GM19023 (cell line): ENCODE data around the gene CYGB.

Experiments
- ATAC-seq: cut with Tn5 transposase; IDR thresholded peaks from one replicate; pipeline ENCODE4 v1.9.1; 2021; ENCODE audit warnings: mild to moderate bottlenecking, moderate library complexity; ENCODE audit not compliant: unreplicated experiment

Gene CYGB

DNA sequence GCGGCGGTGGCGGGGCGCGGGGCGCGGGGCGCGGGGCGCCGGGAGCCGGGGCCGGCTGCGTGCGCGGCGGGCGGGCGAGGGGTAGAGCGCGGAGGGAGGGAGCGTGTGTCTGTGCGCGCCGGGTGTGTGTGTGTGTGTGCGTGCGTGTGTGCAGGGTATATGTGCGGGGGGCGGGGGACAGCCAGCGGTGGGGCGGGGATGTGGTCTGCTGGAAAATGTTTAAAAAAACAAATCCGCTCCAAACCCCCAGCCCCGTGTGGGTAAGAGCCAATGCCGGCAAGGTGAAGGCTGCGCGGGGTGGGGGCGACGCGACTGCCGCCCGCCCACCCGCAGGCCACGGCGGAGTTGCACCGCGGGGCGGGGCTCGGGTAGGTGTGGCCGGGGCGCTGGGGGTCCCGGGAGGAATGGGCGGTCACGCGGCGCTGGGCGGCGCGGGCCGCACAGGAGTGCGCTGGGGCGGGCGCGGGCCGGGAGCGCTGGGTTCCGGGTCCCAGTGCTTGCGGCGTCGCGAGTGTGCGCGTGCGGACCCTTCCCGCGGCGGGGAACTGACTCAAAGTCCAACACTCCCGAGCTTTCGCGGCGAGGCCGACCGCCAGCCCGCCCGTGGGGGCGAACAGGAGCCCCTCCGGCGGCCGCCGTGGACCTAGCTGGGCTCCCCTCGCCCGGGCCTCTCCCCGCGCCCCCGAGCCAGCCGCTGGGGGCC, at the start of gene CYGB:
TSS of gene CYGB (minus strand) at position 132 of the 703 bp plus-strand sequence. CDS start 167 bp downstream, outside the sequence.
- no peak for ATAC-seq

DNA sequence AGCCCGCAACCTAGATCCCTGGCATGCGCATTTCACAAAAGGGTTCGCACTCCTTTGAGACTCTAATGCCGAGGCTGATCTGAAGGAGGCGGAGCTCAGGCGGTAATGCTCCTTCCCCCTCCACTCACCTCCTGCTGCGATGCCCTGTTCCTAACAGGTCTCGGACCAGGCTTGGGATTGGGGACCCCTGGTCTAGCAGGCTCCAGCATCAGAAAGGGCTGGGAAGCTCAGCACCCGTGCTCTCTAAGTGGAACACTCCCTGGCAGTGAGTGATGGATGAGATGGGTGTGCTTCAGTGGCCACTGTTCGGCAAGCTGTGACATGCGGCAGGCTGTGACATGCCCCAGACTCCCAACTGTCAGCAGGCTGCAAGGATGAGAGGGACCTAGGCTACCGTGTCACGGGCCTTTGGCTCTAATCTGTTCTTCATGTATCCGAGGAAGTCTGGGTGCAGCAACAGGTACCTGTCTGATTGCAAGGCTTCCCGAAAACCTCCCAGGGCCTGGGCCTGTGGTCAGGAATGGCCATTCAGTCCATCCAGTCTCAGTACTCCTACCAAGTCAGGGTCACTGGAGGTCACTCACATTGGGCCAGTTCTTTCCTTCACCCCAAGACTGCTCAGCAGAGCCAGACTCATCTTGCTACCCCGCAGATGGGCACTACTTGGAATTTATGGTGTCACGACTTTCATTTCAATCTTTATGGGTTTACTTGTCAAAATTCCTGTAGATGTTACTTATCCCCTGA, 49.4 kb upstream of the CYGB start:
- no peak for ATAC-seq

DNA sequence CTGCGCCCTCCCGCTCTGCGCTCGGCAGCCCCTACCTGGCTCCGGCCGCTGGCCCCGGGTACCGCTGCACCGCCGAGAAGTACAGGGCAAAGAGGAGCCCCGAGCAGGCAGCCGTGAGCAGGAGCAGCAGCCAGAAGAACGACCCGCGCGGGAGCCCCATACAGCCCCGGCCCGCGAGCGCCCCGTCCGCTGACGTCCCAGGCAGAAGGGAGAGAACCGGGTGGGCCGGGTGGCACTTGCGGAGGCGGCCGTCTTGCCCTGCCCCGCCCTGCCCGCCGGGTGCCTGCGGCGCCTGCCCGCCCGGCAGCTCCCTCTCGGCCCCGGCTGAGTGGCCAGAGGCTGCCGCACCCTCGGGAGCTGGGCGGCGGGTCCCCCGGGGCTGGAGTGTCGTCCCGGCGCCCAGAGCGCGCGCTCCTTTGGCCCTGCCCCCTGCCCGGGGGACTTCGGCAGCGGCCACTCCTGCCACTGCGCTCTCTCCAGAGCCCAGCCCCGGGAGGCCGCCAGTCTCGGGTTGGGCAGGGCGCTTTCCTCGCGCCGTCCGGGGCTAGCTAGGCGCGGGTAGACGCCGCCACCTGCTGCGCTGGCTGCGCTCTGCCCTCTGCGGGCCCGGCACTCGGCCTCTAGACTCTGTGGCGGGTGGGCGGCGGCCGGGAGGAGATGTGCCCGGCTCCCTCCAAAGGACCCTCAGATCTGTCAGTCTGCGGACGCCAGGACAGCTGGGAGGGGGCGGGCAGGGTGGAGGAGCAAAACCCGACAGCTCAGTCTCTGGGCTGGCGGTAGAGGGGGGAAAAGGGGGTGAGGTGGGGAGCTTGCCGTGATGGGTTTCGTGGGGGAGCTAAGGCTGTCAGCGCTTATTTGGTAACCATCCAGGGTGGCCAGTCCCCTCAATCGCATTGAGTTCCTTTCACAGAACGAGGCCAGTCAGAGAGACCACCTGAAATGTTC, 48.4 kb upstream of the CYGB start, which contains the start of gene ST6GALNAC2:
TSS of gene ST6GALNAC2 (minus strand) at position 212 of the 945 bp plus-strand sequence. CDS start at position 160, 52 bp downstream.
- ATAC-seq: no peak

DNA sequence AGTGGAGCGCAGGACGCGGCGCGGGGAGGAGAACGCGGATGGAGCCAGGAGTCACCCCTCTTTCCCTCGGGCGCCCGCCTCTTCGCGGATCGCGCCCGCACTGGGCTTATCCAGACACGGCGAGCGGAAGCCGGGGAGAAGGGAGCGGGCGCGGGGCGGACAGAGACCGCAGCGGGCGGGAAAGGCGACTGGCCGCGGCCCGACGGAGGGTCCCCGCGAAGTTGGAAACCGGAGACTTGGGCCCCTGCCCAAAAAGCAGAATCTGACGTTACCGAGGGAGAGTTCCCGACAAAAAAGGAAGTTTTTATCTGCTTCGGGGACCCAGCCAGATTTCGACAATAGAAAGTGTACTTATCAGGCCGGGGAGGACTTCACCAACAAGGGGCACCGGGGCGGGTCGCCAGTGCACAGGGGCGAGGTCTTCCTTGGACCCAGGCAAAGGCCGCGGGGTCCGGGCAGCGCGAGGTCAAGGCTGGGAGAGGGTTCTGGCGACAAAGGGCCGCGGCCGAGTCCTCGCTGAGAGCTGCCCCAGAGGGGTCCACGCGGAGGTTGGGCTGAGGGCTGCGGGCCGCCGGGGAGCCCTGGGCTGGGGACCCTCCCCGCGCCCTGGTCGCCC, 47.6 kb upstream of the CYGB start:
- no peak for ATAC-seq

DNA sequence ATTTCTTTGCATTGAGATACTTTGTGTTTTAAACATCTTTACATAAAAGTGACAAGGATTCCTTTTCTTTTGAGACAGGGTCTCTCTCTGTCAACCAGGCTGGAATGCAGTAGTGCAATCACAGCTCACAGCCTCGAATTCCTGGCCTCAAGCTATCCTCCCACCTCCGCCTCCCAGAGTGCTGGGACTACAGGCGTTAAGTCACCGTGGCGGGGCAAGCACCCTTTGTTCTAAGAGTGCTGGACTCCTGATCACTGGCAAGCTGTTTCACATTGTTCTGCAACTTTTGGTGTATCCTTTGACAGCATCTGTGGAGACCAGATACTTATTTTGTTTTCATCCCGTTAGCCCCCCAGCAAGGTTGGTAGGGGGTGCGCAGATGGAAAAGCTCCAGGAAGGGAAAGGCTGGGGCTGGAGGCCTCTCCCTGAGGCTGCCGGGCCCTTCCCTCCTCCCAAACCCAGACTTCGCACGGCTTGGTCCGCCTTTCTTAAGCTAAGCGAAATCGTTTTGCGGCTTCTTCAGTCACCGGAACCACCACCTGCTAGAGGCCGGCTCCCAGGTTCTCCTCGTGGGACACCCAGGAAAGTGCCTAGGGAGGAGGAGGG, 47.0 kb upstream of the CYGB start:
- ATAC-seq: no peak

DNA sequence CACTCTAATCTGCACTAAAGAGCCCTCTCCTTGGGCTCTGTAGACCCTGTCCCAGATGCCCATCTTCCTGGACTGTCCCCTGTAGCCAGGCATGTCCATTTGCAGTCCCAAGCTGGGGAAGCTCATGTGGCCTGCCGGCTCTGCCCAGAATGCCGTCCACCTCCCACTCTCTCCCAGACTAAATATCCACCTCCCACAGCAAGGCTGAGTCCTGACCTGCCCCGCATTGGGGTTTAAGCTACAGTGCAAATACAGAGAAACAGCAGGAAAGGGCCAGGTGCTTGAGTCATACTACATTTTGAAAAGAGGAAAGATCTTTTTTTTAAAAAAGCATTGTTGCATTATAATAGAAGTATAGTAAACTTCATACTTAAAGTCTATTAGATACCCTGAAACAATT, 45.2 kb upstream of the CYGB start:
- ATAC-seq: no peak

DNA sequence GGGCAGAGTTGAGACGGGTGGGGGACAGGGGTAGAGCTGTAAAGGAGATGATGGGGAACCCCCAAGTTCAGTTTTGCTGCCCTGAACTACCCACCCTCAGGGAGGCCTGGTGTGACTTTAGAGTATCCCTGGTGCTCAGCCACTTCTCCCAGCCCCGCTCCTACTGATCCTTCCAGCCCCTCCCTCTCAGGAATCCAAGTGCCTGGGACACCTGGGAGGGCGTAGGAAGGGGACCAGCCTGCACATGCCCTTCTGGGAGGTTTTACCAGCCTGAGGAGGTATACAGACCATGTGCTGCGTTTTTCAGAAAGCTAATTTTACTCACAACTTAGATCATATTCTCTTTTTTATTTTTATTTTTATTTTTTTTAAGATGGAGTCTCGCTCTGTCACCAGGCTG, 44.0 kb upstream of the CYGB start:
- no peak for ATAC-seq

DNA sequence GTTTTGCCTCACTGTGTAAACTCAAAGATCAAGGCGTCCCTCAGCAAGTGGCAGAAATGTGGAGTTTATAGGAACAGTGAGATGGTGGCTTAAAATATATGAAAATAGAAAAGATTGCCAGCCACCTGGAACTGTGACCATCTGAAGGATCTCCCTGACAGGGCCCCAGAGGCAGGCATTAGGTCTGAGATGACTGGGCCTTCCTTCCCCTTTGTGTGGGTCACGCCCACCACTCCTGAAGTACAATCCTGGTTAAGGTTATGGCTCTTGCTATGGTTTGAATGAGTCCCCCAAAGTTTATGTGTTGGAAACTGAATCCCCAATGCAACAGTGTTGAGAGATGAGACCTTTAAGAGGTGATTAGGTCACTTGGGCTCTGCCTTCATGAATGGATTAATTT, 41.8 kb upstream of the CYGB start:
- no peak for ATAC-seq

DNA sequence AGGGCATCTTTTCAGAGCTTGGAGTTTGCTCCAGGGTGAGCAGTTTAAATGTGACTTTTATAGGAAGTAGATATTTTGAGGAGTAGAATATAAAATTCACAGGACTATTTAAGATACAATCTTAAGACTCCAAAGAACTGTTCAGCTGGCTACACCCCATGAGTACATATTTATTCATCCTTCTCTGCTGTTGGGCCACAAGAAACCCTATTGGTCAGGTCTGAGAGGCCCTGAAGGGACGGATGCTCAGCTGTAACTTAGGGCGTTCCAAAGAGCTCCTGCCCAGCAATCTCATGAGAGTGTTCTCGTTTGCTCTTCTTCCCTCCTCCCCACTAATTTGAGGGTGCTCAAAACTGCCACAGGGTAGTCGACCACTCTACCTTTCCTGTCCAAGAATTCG, 40.9 kb upstream of the CYGB start:
- no peak for ATAC-seq

DNA sequence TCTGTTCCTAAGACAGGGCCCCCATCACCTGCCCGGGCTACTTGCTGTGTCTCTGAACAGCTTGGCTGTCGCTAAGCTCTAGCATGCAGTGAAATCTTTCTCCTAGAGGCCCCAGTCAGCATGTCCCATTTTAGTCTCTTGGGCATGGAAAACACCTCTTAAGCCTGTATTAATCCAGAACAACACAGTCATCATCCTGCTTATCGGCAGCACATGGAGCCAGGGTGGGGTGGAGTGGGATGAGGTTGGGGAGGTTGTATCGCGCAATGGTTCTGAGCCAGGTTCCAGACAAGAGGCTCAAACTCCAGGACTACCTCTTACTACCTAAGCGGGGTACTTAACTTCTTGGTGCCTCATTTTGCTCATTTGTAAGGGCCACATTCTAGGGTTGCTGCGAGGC, 40.4 kb upstream of the CYGB start:
- no peak for ATAC-seq

DNA sequence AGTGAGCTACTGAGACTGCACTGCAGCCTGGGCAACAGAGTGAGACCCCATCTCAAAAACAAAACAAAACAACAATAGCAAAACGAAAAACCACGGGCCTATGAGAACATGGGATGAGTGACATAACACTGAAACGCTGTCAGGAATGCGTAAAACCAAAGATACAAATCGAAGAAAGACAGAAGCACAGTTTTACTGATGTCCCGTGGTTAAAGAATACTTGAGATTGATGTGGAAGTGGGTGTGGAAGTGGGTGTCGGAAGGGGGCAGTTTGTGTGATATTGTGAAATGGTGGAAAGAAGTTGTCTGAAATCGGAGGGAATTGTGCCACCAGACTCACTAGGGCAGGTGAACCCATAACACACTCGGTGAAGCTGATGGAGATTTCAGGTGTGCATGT, 38.7 kb upstream of the CYGB start:
- no peak for ATAC-seq

DNA sequence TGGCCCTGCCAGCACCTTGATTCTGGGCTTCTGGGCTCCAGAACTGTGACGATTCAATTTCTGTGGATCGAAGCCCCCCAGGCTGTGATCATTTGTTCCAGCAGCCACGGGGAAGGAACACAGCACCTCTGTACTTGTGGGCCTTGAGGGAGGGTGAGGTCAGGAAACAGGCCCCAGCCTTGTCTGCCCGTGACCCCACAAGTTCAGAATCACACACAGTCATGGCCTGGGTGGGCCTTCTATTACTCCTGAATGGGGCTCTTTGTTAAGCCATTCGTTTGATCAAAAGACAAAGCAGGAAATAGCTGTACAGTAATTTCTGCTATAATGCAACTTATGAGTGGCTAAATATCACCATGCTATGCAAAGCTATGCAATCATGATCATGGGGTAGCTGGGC, 38.1 kb upstream of the CYGB start:
- no peak for ATAC-seq

DNA sequence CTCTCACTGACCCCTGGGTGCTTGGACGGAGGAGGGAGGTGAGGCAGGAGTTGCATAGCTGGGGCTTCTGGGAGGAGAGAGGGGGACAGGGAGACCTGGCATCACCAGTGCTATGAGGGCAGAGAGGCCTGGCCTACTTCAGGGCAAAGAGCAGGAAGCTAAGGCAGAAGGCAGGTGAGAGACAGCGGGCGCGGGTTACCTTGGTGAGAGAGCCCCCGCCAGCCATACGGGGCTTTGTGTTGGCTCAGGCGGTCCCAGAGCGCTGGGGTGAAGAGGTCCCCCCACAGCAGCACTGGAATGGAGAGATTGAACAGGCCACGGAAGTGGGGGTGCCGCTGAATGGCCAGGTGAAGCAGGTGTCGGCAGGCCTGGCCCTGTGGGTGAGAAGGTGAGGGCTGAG, 36.7 kb upstream of the CYGB start:
- no peak for ATAC-seq

DNA sequence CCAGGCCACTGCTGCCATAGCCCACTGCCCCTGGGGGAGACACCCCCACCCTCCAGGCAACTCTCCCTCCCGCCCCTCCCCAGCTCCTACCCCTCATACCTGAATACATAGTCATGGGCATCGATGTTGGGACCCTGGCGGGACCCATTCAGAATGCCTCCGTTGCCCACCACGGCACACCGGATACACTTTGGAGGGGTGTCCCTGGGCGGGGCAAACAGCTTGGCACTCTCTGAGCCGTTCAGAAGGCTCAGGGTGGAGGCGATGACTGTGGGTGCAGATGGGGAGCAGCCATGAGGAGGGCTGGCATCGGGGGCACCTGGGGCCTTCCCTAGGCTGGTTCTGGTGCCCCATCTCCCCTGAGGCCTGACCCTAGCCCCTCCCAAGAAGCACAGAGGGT, 35.6 kb upstream of the CYGB start:
- no peak for ATAC-seq

DNA sequence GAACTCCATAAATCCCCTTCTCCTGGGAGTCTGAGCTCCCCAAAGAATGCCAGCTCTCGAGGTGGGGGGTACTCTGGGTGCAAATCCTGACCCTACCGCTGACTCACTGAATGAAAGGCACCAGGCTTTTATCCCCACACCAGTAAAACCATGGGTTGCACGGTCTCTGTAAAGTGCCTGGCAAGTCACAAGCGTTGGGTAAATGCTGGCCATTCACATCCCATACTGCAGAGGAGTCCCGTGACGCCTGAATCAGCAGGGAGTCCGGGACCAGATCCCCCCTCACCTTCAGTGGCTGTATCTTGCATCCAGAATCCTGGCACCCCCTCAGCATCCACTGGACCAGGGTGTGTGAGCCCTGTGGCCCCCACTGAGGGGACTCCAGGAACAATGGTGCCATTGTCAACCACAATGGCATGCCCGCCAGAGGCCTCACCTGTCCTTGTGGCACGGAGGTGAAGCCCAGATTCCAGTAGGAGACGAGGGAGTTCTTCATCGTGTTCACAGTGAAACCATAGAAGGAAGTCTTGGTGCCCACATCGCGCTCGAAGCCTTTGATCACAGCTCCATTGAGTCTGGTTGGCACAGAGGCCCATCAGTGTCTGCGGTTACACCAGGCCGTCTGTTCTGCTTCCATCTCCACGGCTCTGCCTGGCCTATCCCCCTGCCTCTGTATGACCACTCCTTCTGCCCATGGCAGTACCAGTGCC, 34.8 kb upstream of the CYGB start:
- no peak for ATAC-seq

DNA sequence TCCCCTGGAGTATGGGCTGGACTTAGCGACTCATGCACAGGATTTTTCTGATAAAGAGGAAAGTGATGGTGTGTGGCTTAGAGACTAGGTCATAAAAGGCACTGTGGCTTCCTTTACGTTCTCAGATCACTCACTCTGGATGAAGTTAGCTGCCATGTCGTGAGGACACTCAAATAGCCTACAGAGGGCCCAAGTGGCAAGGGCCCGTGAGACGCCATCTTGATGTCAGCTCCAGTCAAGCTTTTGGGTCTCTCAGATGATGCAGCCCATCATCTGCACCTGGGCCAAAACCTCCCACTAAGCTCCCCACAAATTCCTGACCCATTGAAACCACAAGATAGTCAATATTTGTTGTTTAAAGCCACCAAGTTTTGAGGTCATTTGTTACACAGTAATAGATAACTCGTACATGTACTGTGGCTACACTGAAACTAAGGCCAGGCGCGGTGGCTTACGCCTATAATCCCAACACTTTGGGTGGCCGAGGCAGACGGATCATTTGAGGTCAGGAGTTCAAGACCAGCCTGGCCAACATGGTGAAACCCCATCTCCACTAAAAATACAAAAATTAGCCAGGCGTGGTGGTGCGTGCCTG, 33.5 kb upstream of the CYGB start:
- no peak for ATAC-seq

DNA sequence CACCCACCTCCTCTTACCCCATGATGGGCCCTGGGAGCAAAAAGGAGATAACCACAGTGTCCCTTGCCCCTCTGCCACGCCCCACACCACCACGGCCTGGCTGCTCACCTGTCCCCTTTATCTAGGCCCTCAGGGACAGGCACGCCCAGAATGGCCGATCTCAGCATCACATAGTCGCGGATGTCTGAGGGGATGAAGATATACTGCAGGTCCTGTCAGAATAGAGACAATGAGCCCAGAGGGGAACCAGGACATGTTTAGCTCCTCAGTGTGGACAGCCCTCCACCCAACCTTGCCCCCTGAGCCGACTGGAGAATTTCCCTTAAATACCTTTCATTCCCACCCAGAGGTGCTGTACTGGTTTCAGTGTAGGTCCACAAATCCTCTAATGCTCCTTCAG, 32.9 kb upstream of the CYGB start:
- ATAC-seq: no peak

DNA sequence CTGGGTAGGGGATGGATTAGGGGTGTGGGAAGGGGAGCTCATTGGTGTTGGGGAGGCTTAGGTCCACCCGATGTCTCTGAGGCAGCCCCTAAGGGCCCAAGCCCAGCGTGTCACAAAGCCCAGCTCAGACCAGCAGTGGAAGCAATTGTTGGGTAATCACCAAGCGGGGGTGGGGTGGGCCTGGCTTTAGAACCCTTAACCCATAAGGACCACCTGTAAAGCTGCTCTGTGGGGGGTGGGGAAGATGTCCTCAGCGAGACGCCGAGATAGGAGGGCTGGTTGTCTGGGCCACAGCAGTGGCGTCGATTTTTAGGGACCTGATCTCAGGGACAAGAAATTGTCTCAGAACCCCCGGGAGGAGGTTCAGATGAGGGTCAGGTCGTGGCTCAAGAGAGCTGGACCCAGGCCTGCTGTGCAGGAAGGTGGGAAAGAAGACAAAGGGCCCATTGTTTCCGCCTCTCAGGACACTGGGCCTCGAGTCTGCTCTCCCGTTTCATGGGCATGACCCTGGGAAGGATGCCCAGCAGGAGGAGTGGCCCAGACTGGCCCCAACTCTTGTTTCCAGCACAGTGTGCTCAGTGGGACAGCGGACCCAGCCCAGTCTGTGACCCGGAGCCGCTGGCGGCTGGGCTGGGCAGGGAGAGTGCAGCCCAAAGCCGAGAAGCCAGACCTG, 32.2 kb upstream of the CYGB start:
- ATAC-seq: no peak

DNA sequence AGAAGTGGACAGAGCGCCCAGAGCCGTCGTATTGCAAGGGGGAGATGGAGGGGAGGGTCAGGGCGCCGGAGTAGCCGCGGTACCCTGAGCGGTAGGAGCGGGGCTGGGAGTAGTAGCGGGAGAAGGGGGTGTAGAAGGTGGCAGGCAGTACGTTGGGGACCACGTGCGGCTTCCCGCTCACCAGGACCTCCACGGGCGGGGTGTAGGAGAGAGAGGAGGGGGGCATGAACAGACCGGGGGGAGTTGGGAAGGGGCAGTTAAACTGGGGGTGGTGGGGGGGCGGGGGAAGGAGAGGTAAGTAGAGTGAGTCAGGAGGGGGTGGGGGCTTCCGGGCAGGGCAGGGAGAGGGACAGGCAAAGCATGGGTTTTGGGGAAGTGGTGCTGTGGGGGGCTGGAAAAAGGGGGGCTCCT, 31.3 kb upstream of the CYGB start:
- ATAC-seq: no peak
